ENCODE data around the gene ATG4C.

ATG4C gene

GRCh38 chr1:62906428-62906886 lies 122.5 kb downstream of the ATG4C start:
- DNase-seq = no peak

- DNase-seq = no peak
Measured at GRCh38 chr1:62908168-62908695, 124.3 kb downstream of the ATG4C start.

GRCh38 chr1:62912028-62912638 lies 128.2 kb downstream of the ATG4C start:
- DNase-seq = no peak
